Right lung (tissue), 10 donors: ENCODE results near the gene ATOH7. TPM values are rescaled to one million over a fixed set of nuclear protein-coding genes. Genes with fewer than 3 reads are reported as not detected.
"Not testable (repeated sequence)": the region's sequence is repeated elsewhere in the genome, so short reads cannot be mapped to it uniquely, and the experiment has no call there.

ENCODE experiments used
- DNase-seq, 2 donors: peaks; one replicate each; pipeline ENCODE4 v3.0.0-alpha.2; 2013
- long read RNA-seq, 8 donors: transcript quantifications; one replicate each; lab custom pipeline, GENCODE V29; 2026
- polyA plus RNA-seq, 5 donors: library from polyadenylated mRNA; unstranded; fragments of 120-200 nt; gene quantifications; one replicate each; pipeline versions ENCODE4 v1.2.1 to v1.2.3, GENCODE V29; 2013; ENCODE audit warnings: inconsistent platforms in 1 of 5, low replicate concordance in 1 of 5; ENCODE audit not compliant: insufficient read length in 5 of 5, insufficient read depth in 1 of 5

The ATOH7 gene
- polyA plus RNA-seq: under 1 TPM in 4 of 5 donors, not detected in 1; 0.12 to 0.27 (median 0.17) TPM
- long read RNA-seq, donor 1: 0 reads
- long read RNA-seq, donor 2: 0 reads
- long read RNA-seq, donor 3: 0 reads
- long read RNA-seq, donor 4, partial matches to known transcripts: 0 of 1 reads
- long read RNA-seq, donor 4, other reads (novel, unspliced or antisense): 0 of 1 reads
- long read RNA-seq, donor 5, partial matches to known transcripts: 0 of 1 reads
- long read RNA-seq, donor 5, other reads (novel, unspliced or antisense): 0 of 1 reads
- long read RNA-seq, donor 6: 0 reads
- long read RNA-seq, donor 7: 0 reads
- long read RNA-seq, donor 8: 0 reads

GRCh38 chr10:68231817-68232251 is at the start of gene ATOH7:
Gene ATOH7, minus strand, starts transcription at chr10:68232113. Its CDS starts 436 bp downstream, at chr10:68231677.
- no peak for DNase-seq

- DNase-seq: no peak
These were observed 48.8 kb upstream of the ATOH7 start for GRCh38 chr10:68280758-68281157.

GRCh38 chr10:68278906-68279753 is 47.2 kb upstream of the ATOH7 start:
- DNase-seq: not testable (repeated sequence)

GRCh38 chr10:68277814-68278213 is 45.9 kb upstream of the ATOH7 start:
- not testable (repeated sequence) for DNase-seq

- DNase-seq: no peak
These were observed 44.3 kb upstream of the ATOH7 start for GRCh38 chr10:68276224-68276623.

- no peak for DNase-seq
These were observed 43.8 kb upstream of the ATOH7 start for GRCh38 chr10:68275600-68276126.

GRCh38 chr10:68272833-68273232 is 40.9 kb upstream of the ATOH7 start:
- DNase-seq: no peak

- DNase-seq: no peak
These were observed 39.4 kb upstream of the ATOH7 start for GRCh38 chr10:68271196-68271882.

DNA sequence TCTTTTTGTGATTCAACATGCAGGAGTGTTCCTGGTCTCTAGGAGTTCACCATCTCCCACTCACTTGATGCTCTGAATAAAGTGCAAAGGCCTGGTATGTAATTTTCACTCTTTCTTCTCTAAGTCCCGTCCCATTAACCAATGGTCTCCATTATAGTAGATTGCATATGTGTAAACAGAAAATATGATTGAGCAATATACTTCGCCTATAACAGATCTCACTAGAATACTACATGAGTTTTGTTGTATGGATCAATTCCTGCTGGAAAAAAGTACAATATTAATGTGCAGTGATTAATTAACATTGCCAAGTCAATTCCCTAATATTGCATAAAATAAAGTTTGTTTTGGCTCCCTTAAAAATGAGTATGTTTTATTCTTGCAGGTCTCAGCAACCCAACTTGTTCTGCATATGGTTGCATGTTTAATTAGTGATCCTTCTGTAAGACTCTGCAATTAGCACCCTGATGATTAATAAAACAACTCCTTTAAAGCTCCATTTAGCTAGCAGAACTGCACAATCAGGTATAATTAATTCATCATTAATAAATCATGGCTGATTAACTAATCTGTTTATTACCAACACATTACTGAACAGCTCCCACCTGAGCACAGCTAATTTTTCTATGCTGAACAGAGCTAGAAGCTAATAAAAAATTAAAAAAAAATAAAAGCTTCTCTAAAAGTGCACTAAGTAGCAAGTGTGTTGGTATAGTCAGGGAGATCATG is 37.8 kb upstream of the ATOH7 start:
- DNase-seq: no peak

GRCh38 chr10:68261132-68261856 is 29.4 kb upstream of the ATOH7 start:
- DNase-seq: no peak

GRCh38 chr10:68253346-68253745 is 21.4 kb upstream of the ATOH7 start:
- no peak for DNase-seq

- no peak for DNase-seq
These were observed 19.9 kb upstream of the ATOH7 start for GRCh38 chr10:68251625-68252495.

DNA sequence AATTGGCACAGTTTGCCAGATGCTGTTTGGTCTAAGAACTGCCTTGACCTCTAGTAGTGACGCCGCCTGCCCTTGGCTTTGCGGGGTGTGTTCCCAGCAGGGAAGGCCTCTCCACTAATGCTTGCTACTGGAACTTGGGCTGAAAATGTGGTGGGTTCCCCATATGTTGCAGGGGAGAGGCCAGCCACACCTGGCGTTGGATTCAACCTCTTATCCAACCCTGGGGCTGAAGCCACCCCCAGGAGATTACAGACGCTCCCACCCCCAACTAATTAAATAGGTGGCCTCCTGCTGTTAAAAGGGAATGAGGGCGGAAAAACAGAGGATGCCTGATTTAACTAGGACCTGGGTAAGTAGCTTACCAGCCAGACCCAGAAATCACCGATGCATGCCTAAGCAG is 19.2 kb upstream of the ATOH7 start:
- no peak for DNase-seq

DNA sequence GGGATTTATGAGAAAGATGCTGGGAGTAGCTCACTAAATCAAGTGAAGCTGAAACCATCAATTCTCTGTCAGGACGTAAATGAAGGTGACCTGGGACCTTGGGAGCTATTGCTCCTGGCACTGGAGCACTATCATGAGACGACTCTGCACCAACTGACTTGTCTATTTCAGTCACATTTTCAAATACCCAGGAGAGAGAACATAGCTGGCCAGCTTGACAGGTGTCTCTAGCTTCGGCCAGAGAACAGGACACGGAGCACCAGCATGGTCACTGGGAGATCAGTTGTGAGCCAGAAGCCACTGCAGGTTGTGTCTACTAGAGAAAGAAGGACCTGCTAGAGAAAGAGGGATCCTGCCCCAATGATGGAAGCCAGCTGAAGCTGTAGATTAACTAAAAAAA is 17.4 kb upstream of the ATOH7 start:
- no peak for DNase-seq

DNA sequence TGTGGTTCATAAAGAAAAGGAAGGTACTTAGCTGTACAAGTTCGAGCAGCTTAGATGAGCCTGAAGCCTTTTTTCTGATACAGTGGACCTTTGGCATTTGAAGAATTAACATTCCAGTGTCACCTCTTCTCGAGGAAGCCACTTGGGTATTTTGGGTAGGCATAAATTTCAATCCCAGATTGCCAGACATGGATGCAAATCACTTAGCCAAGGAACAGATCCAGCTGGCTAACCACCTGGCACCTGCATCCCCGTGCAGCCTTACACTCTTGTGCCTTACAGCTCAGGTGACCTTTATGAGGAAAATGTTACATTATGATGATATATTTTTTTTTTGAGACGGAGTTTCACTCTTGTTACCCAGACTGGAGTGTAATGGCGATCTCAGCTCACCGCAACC is 16.0 kb upstream of the ATOH7 start:
- no peak for DNase-seq

- not testable (repeated sequence) for DNase-seq
These were observed 14.5 kb upstream of the ATOH7 start for GRCh38 chr10:68246397-68246796.

DNA sequence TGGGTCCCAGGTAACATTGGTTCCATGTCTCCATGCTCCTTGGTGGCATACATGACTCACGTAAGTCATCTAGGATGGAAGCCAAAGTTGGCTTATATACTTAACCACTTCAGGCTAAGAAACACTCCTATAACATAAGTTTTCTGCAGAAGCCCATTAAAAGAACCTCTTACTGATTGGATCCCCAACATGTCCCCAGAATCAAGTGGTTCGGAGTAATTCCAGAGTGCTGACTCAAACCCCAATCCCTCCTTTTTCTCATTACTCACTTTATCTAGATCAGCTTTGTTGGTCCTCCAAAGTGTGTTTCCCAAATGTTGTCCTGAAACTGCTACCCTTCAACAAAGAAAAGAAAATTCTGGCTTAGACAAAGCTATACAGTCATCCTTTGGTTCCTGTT is 10.1 kb upstream of the ATOH7 start:
- DNase-seq: no peak

DNA sequence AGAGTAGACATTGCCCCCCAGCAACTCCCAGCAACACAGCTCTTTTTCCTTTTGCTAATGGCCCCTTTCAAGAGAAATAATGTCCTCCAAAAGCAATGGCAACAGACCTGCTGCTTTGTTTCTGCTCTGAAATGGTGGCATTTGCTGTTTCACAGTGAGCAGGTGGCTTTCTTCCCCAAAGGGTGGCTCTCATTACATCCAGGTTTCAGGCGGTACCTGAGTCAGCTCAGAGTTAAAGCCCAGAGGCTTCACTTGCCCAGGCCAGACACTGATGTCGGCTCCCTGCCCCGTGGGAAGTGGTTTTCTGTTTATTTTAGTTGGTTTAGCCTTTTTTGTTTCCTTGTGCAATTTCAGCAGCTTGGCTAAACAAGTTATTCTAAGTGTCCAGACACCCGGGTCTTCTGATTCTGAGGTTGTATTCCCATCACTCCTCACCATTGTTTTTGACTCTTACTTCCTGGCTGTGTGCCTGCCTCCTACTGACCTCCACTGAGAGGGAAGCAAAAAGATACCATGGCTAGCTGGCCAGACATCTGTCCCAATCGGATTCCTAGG is 7.8 kb upstream of the ATOH7 start:
- DNase-seq: no peak

DNA sequence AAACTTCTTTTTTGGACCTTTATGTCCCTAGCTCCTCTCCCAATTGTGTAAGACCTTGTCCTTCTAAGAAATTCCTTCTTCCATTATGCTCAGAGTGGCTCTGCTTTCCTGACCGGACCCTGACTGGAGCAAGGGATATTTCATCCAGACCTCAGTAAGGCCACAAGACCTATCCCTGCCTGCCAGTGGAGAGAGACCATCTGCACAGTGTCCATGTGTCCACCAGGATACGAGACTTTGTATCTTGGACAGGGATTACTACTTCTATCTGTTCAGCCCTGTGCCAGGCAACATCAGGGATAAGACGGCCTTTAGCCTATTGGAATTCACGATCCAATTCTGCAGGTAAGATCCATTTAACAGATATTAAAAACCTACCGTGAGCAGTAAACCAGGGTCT is 7.2 kb upstream of the ATOH7 start:
- DNase-seq: no peak
